ACC112 (cell line): ENCODE results near the gene GID4.

Source experiments
- H2AFZ ChIP-seq: fragments of 200-600 bp; sonication (generic); one replicate; pipeline ENCODE4 v1.6.0; 2017; ENCODE audit warnings: antibody characterized with exemption, low read length; ENCODE audit not compliant: unreplicated experiment
- H3K27ac ChIP-seq: fragments of 200-600 bp; sonication (generic); 2 replicates; pipeline ENCODE4 v1.5.1; 2014; ENCODE audit warnings: low read depth, mild to moderate bottlenecking, antibody characterized with exemption, low read length, moderate library complexity
- H3K27me3 ChIP-seq: fragments of 200-600 bp; sonication (generic); 2 replicates; pipeline ENCODE4 v1.6.1; 2014; ENCODE audit warnings: mild to moderate bottlenecking, antibody characterized with exemption, low read length, moderate library complexity, mixed read lengths; ENCODE audit not compliant: insufficient read depth
- H3K36me3 ChIP-seq: fragments of 200-600 bp; sonication (generic); 2 replicates; pipeline ENCODE4 v1.6.1; 2016; ENCODE audit warnings: mild to moderate bottlenecking, antibody characterized with exemption, low read length, moderate library complexity, mixed read lengths; ENCODE audit not compliant: insufficient read depth
- H3K4me1 ChIP-seq: fragments of 200-600 bp; sonication (generic); one replicate; pipeline ENCODE4 v1.6.1; 2016; ENCODE audit warnings: low read length, mixed read lengths; ENCODE audit not compliant: insufficient read depth, unreplicated experiment, control insufficient read depth
- H3K4me3 ChIP-seq: fragments of 200-600 bp; sonication (generic); 2 replicates; pipeline ENCODE4 v1.5.1; 2014; ENCODE audit warnings: mild to moderate bottlenecking, low read depth, low read length
- H3K79me2 ChIP-seq: fragments of 200-600 bp; sonication (generic); one replicate; pipeline ENCODE4 v1.6.0; 2016; ENCODE audit warnings: low read length; ENCODE audit not compliant: control insufficient read depth, unreplicated experiment, insufficient read depth

The GID4 gene

DNA sequence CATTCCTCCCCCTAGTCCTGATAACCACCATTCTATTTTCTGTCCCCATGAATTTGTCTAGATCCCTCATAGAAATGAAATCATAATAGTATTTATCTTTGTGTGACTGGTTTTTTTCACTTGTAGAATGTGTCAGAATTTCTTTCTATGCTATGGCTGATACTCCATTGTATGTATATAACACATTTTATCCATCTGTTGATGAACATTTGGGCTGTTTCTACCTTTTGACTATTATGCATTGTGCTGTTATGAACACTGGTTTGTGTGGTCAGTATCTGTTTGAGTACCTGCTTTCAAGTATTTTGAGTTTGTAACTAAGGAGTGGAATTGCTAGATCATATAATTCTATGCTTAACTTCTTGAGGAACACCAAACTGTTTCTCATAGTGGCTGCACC is 32.5 kb downstream of the GID4 start:
- Histone ChIP-seq H3K79me2 (no peaks in the 10 kb centered on the region), H3K27me3 (0 out of 2 replicates have a peak, but pooled peaks cover 5% of the 10 kb centered on the region), H3K27ac (no peak overlapping the region), H3K4me3 (no peak overlapping the region), H2AFZ (no peak overlapping the region), H3K4me1 (peaks cover 3% of the 10 kb centered on the region), H3K36me3 (no peaks in the 10 kb centered on the region)

DNA sequence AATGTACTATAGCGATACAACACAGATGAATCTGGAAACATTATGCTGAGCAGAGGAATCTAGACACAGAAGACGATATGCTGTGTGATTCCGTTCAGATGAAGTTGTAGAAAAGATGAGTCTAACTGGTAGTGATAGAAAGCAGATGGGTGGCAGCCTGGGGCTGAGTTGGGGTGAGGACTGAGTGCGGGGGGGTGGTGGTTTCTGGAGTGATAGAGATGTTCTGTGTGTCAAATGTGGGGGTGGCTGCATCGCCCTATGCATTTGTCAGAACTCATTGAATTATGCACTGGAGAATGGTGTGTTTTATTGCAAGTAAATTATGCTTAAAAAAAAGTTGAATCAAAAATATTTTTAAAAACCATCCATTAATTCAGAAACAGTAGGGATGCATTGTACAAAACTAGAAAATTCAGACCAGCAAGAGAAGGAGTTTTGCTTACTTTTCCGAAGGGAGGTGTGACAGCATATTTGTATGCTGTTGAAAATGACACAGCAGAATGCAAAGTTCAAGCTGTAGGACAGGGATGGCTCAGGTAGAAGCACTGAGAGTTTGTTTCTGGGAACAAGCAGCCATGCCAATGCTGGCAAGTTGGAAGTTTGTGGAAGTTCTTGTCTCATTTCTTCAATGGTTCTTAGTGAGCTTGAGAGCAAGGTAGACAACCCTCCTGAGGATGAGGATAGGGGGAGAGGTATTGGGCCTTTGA is 35.5 kb downstream of the GID4 start:
- peaks cover 3% of the 10 kb centered on the region for H3K4me1 ChIP-seq
- H3K4me3 ChIP-seq = no peak overlapping the region
- no peaks in the 10 kb centered on the region for H3K79me2 ChIP-seq
- no peak overlapping the region for H3K27ac ChIP-seq
- no peak overlapping the region for H2AFZ ChIP-seq
- H3K36me3 ChIP-seq = no peaks in the 10 kb centered on the region
- H3K27me3 ChIP-seq = 0 out of 2 replicates have a peak, but pooled peaks cover 5% of the 10 kb centered on the region

DNA sequence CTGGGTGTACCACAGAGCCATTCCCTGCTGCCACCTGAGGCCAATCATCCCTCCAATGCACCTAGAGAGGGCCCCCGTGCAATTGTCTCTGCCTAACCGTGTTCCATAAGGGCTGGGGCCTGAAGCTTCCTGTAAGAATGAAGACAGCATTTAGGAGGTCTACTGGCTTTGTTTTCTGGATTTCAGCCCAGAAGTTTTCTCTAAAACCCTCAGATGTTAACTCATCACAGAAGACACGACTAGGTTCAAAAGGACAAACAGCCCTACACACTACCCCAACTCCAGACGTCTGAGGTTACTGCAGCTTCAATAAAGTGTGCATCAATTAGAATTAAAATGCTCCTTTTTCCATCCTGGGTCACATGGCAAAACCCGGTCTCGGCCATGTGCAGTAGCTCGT is 37.7 kb downstream of the GID4 start:
- Histone ChIP-seq H3K36me3 (no peaks in the 10 kb centered on the region), H3K79me2 (no peaks in the 10 kb centered on the region), H3K4me1 (no peaks in the 10 kb centered on the region), H2AFZ (no peak overlapping the region), H3K4me3 (no peak overlapping the region), H3K27me3 (0 out of 2 replicates have a peak, but pooled peaks cover 5% of the 10 kb centered on the region), H3K27ac (no peak overlapping the region)

DNA sequence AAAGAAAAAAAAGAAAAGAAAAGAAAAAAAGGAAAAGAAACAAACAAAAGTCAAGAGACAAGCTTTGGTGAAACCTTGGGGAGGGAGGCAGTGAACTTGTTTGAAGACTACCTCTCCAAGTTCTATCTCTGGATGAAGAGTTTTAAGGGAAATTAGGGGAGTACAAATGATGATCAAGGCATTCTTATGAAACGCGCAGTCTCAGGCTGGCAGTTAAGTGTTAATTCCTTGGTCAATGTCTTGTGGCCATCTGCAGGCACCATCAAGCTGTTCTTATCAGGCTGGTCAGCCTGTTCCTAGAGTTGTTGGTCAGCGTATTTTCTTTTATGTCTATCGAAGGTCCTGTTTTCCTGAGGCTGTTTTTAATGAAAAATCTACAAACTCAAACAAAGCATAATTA is 40.3 kb downstream of the GID4 start:
- Histone ChIP-seq H3K27ac (no peak overlapping the region), H3K27me3 (0 out of 2 replicates have a peak, but pooled peaks cover 5% of the 10 kb centered on the region), H3K36me3 (no peaks in the 10 kb centered on the region), H3K4me1 (no peaks in the 10 kb centered on the region), H2AFZ (no peak overlapping the region), H3K79me2 (no peaks in the 10 kb centered on the region), H3K4me3 (no peak overlapping the region)

DNA sequence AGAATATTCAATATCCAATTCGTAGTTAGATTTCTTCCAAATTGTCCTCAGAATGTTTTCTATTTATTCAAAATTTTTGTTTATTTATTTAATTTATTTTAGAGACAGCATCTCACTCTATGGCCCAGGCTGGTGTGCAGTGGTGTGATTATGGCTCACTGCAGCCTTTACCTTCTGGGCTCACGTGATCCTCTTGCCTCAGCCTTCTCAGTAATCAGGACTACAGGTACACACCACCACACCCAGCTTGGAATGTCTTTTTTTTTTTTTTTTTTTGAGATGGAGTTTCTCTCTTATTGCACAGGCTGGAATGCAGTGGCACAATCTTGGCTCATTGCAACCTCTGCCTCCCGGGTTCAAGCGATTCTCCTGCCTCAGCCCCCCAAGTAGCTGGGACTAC is 45.0 kb downstream of the GID4 start:
- no peak overlapping the region for H2AFZ ChIP-seq
- H3K4me1 ChIP-seq = peaks cover 6% of the 10 kb centered on the region
- no peak overlapping the region for H3K27ac ChIP-seq
- H3K4me3 ChIP-seq = no peak overlapping the region
- H3K79me2 ChIP-seq = peaks cover 13% of the 10 kb centered on the region
- no peaks in the 10 kb centered on the region for H3K27me3 ChIP-seq
- no peaks in the 10 kb centered on the region for H3K36me3 ChIP-seq

DNA sequence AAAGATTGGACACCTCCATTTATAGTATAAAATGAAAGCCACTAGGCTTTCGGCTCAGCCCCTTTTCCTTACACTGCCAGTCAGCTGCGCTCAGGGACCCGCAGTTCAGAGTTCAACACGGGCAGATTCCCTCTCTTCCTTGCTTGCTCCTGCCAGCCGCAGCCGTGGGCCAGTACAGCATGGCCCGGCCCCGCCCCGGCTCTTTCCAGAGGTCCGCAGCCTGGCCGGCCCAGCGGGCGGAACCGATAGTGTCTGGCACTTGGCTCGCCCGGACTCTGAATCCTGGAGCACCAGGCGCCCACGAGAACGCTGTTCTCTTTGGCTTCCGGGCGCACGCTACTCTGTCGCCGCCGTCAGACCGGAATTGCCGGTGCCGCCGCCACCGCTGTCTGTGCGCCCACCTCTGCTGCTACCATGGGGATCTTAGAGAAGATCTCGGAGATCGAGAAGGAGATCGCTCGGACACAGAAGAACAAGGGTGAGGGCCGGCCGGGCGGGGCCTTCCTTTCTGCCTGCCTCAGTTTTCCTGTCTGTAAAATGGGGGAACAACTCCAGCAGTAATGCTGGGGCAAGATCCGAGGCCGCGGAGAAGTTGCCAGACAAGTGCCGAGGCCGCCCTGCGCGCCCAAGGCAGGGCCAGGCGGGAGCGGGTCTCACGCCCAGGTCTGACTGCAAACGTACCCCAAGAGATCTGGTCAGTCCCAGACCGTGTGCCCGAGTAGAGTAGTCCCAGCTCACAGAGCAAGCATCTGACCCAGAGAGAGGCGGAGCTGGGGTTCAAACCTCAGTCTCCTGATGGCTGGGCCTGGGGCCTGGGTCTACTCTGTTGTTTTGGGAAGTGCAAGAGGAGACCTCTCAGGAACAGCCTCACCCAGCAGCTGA is 48.6 kb downstream of the GID4 start, which contains the start of gene DRG2:
TSS of gene DRG2 (plus strand) at position 339 of the 882 bp plus-strand sequence. CDS start at position 415, 76 bp downstream.
- H3K4me1 ChIP-seq = peaks cover 6% of the 10 kb centered on the region
- H3K36me3 ChIP-seq = peaks cover under 1% of the 10 kb centered on the region; the same call in 1 of the 2 replicates
- H3K4me3 ChIP-seq = peak within 1 kb of the TSS; percentile 92
- no peaks in the 10 kb centered on the region for H3K27me3 ChIP-seq
- H3K79me2 ChIP-seq = peaks cover 19% of the 10 kb centered on the region
- H3K27ac ChIP-seq = peak within 1 kb of the TSS; percentile 42
- H2AFZ ChIP-seq = peak within 1 kb of the TSS; percentile 89

DNA sequence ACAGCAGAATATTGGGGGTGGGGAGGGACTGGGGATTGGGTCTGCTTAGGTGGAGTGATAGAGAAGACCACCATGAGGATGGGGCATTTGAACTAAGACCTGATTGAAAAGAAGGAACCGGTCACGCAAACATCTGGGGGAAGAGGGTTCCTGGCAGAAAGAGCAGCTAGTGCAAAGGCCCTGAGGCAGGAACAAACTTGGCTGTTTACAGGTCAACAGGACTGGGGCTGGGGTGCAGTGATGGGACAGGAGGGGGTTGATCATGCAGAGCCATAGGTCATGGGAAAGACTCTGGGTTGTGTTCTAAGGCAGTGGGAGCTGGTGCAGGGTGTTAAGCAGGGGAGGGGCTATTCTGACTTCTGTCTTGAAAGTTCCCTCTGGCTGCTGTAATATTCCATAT is 50.4 kb downstream of the GID4 start:
- peaks cover 19% of the 10 kb centered on the region for H3K79me2 ChIP-seq
- H3K27ac ChIP-seq = no peak overlapping the region
- no peak overlapping the region for H2AFZ ChIP-seq
- H3K36me3 ChIP-seq = peaks cover 3% of the 10 kb centered on the region; the same call in 1 of the 2 replicates
- no peaks in the 10 kb centered on the region for H3K27me3 ChIP-seq
- no peak overlapping the region for H3K4me3 ChIP-seq
- H3K4me1 ChIP-seq = peaks cover 9% of the 10 kb centered on the region

DNA sequence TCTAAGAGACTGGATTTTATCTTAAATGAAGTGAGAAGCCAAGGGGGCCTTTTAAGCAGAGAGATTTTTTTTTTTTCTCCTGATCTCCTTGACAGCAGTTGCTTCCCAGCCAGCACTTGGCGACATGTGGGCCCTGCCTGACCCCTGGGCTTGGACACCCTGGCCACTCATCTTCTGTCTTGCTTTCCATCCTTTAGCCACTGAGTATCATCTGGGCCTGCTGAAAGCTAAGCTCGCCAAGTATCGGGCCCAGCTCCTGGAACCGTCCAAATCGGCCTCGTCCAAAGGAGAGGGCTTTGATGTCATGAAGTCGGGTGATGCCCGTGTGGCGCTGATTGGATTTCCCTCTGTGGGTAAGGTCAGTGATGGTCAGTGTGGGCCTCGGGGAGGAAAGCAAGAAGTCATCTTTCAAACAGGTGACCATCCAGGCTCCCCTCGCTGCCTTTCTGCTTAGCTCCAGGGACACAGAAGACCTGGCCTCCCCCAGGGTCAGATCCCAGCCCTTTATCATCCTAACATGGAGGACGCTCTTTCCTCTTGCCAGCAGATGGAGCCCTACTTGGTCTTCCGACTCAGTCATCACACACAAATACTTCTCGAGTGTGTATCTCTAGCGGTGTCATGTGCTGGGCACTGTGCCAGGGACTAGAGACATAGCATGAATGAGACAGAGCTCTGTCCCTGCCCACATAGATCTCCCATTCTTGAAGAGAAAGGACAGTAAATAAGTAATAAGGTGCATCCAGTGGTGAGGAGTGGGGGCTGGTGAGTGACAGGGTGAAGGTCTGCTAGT is 54.6 kb downstream of the GID4 start:
- Histone ChIP-seq H3K27me3 (no peaks in the 10 kb centered on the region), H3K79me2 (peaks cover 8% of the 10 kb centered on the region), H3K27ac (no peak overlapping the region), H2AFZ (no peak overlapping the region), H3K36me3 (peaks cover 3% of the 10 kb centered on the region; the same call in 1 of the 2 replicates), H3K4me1 (peaks cover 5% of the 10 kb centered on the region), H3K4me3 (no peak overlapping the region)

DNA sequence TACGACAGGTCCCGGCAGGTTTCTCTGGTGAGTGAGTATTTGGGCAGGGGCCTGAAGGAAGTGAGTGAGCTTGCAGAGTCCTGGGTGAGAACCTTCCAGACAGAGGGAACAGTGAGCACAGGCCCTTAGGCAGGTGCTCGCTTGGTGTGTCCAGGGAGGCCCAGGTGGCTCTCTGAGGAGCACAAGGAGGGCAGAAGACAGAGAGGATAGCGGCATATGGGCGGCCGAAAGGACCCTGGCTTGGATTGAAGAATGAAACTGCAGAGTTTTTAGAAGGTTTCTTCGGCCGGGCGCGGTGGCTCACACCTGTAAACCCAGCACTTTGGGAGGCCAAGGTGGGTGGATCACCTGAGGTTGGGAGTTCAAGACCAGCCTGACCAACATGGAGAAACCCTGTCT is 55.2 kb downstream of the GID4 start:
- H3K4me1 ChIP-seq = peaks cover 3% of the 10 kb centered on the region
- H3K79me2 ChIP-seq = peaks cover 4% of the 10 kb centered on the region
- no peaks in the 10 kb centered on the region for H3K27me3 ChIP-seq
- H3K36me3 ChIP-seq = peaks cover 3% of the 10 kb centered on the region; the same call in 1 of the 2 replicates
- no peak overlapping the region for H2AFZ ChIP-seq
- H3K4me3 ChIP-seq = no peak overlapping the region
- no peak overlapping the region for H3K27ac ChIP-seq

DNA sequence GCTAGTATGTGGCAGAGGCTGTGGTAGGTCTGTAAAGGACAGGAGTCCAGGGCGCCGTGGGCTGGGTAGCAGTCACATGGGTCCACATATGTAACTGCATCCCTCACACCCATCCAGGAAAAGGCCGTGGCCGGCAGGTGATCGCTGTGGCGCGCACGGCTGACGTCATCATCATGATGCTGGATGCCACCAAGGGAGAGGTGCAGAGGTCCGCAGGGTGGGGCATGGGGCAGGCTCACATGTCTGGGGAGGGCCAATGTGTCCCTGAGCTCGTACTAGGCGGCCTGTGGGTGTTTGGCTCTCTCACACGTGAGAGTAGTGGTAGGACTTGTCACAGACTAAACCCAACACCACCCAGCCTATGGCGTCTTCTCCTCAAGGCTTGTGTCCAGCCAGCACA is 60.3 kb downstream of the GID4 start:
- Histone ChIP-seq H3K79me2 (no peaks in the 10 kb centered on the region), H3K27ac (no peak overlapping the region), H3K36me3 (no peaks in the 10 kb centered on the region), H3K4me3 (no peak overlapping the region), H2AFZ (no peak overlapping the region), H3K4me1 (no peaks in the 10 kb centered on the region), H3K27me3 (no peaks in the 10 kb centered on the region)
